Measurements from ENCODE around the gene LRRN4CL.

LRRN4CL gene

DNA sequence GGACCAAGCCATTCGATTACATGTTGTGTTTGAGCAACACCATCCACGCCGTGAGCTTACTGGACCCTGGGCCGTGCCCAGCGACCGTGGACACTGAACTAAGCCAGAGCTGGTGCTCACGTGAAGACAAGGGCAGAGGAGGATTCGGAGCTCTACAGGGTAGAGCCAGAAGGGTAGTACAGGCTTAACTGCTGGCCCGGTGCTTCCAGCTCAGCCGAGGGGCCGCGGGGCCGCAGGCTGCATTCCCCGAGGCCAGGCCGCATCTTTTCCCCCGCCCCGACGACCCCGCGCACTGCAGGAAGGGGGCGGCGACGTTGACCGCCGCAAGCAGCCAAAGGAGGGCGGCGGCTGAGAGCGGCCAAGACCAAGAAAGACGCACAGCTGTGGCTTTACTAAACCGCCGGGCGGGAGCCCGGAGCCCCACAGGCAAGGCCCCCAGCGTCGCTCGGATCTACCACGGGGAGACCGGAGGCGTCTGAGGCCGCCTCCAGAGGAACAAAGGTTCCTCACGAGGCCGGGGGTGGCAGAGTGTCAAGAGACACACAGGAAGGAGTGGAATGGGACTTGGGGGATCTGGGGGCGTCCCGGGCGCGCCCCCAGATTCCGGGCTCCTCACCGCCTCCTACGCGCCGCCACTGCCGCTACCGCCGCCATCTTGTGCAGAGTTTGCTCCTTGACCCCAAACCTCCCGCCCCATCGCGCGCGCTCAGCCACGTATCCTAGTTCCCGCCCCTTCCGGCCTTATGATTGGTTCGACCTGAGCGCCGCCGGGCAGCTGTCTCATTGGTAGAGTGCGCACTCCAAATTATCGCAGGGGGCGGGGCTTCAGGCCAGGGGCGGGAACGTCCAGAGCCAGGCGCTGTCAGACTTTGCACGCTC is 43.1 kb downstream of the LRRN4CL start, which contains the start of gene GANAB:
GANAB (minus strand) TSS at position 668 of the 879 bp plus-strand sequence; CDS start at position 654, 14 bp downstream.
- peak; percentile 96 for DNase-seq

DNA sequence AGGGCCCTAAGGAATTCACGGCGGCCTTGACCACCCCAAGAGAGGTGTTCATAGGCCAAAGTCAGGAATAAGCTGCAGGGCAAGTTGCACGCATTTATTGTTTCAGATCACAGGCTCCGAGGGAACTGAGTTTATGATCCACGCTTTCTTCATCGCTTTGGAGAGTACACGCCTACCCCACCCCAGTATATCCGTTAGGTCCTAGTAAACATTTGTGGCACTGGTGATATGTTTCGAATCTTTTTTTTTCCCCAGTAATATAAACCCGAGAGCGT is 43.7 kb downstream of the LRRN4CL start:
- no peak for DNase-seq

DNA sequence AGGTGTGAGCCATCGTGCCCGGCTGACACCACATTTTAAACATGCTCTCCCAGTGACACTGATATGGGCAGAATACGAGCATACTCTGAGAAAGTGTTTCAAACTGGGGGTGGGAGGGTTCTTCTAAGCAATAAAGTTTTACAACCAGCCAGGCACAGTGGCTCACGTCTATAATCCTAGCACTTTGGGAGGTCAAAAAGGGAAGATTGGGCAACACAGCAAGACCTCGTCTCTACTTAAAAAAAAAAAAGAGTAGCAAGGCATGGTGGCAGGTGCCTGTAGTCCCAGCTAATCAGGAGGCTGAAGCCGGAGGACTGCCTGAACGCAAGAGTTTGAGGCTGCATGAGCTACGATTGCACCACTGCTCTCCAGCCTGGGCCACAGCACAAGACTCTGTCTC is 45.1 kb downstream of the LRRN4CL start:
- no peak for DNase-seq

All from DMS79 (cell line).